HG02870 (cell line): Measurements from ENCODE around the gene DCAF4L1.

Experiments
- ATAC-seq: cut with Tn5 transposase; IDR thresholded peaks from one replicate; pipeline ENCODE4 v1.9.1; 2021; ENCODE audit warnings: mild to moderate bottlenecking, moderate library complexity; ENCODE audit not compliant: unreplicated experiment

The DCAF4L1 gene

GRCh38 chr4:41989994-41990364 is 8.4 kb downstream of the DCAF4L1 start:
- peak; percentile 13 for ATAC-seq

- ATAC-seq, result peak; percentile 99
Observed at GRCh38 chr4:41990365-41991111, 9.0 kb downstream of the DCAF4L1 start, which contains the start of gene SLC30A9. SLC30A9 (plus strand) TSS chr4:41990530; CDS start chr4:41990652, 122 bp downstream.

- no peak for ATAC-seq
Observed at GRCh38 chr4:41991916-41992767, 10.6 kb downstream of the DCAF4L1 start.

GRCh38 chr4:41992967-41993857 is 11.7 kb downstream of the DCAF4L1 start:
- no peak for ATAC-seq

- no peak for ATAC-seq
Observed at GRCh38 chr4:41994461-41994985, 13.0 kb downstream of the DCAF4L1 start.

- ATAC-seq, result no peak
Observed at GRCh38 chr4:41998019-41998418, 16.5 kb downstream of the DCAF4L1 start.

GRCh38 chr4:41999321-41999720 is 17.8 kb downstream of the DCAF4L1 start:
- no peak for ATAC-seq

GRCh38 chr4:42008011-42008786 is 26.6 kb downstream of the DCAF4L1 start:
- no peak for ATAC-seq

- ATAC-seq, result no peak
Observed at GRCh38 chr4:42015438-42015837, 33.9 kb downstream of the DCAF4L1 start.

GRCh38 chr4:42018451-42018850 is 36.9 kb downstream of the DCAF4L1 start:
- ATAC-seq, result no peak
